HuH-7.5 (cell line): ENCODE results near the gene TRMT1.

Experiments used
- DNase-seq: peaks from one replicate; pipeline ENCODE4 v3.0.0; 2011; ENCODE audit warnings: low spot score

TRMT1 gene

GRCh38 chr19:13122980-13123957 lies 6.7 kb upstream of the TRMT1 start:
- DNase-seq: no peak

- no peak for DNase-seq
Measured at GRCh38 chr19:13122275-13122878, 5.8 kb upstream of the TRMT1 start.

- no peak for DNase-seq
Measured at GRCh38 chr19:13121551-13122274, 5.2 kb upstream of the TRMT1 start.

DNA sequence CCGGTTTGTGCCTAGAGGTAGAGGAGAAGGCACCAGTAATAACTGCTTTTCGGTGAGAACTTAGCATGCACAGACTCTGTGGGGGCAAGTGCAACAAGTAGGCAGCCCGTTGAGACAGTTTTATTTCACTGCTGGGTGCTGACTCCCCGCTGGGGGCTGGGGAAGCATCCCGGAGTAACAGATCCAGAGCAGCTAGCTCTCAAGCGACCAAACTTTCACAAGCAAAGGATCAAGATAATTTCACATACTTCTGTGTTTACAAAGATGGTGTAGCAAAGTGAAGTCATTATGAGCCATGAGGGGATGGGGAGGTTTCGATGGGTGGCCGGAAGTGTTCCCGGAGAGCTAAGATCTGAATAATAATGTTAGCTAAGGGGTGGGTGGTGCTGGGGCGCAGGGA lies 4.3 kb upstream of the TRMT1 start:
- DNase-seq: no peak

- no peak for DNase-seq
Measured at GRCh38 chr19:13120031-13120430, 3.5 kb upstream of the TRMT1 start.

- DNase-seq: no peak
Measured at GRCh38 chr19:13119627-13120026, 3.1 kb upstream of the TRMT1 start.

DNA sequence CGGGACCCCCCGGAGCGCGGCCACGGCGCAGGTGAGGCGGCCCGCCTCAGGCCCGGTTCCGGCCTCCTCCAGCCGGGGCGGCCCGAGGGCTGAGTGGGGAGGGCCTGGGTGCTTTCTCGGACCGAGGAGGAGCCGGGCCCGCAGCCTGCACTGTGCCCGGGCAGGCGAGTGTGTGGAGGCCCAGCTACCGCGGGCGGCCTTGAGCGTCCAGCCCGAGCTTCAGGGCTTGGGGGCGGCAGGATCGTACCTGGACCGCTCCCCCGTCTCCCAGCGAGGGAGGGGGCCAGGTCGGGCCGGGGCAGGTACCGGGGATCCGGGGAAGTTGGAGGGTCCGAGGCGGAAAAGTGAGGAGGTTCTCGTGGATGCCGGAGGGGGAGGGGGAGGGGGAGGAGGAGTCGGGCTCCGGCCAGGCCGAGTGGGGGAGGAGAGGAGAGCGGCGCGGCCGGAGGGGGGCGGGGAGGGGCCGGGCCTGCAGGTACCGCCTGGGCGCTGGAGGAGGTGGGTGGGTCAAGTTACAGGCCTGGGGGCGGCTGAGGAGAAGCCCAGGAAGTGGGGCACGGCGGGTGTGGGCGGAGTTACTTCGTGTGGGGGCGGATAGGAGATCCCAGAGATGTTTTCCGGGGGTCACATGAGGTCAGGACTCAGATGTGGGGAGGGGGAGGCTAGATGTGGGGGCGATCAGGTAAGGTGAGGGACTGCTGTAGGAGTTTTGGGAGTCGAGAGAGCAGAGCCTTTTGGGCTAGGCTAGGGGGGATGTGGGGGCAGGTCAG lies 2.1 kb upstream of the TRMT1 start:
- DNase-seq: peak; percentile 82

DNA sequence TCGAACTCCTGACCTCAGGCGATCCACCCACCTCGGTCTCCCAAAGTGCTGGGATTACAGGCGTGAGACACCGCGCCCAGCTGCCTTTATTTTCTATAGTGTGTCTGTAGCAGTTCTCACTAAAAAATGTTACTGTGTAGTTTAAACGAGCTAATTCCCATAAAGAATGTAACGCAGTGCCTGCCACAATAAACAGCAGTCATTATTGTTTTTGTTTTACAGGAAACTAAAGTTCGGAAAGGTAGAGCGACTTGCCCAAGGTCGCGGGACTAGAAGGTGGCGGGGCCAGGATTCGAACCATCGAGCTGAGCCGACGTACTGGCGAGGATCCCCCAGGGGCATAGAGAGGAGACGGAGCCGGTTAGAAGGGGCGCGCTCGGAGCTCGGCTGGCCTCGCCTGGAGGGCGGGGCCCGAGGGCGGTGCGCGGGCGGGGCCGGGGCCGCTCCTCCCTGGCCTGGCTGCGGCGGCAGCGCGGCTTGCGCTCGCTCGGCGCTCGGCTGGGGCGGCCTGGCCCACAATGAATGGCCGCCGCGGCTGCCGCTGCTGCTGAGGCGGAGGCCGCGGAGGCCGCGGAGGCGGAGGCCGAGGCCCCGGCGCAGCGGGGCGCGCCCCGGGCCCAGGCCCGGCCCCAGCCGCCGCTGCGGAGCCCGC lies 1.4 kb upstream of the TRMT1 start, which contains the start of gene NACC1:
Gene NACC1, plus strand, starts transcription at position 493 of the 652 bp plus-strand sequence. CDS start 16,944 bp downstream, outside the sequence.
- peak; percentile 97 for DNase-seq

DNA sequence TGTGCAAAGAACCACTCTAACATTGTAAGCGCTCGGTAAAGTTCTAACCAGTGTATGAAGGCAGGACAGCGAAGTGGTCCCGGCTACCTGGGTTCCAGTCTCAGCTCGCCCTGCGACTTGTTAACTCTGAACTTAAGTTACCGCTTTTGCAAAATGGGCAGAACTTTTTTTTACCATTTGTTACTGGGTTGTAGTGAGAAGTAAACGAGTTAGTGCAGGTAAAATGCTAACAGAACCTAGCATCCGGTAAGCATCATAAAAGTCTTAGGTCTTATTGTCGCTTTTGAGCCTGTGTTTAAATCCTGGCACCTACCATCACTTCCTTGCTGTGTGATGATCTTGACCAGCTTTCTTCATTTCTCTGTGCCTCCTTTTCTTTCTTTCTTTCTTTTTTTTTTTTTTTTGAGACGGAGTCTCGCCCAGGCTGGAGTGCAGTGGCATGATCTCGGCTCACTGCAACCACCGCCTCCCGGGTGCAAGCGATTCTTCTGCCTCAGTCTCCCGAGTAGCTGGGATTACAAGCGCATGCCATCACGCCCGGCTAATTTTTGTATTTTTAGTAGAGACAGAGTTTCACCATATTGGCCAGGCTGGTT lies 734 bp upstream of the TRMT1 start:
- DNase-seq: no peak

DNA sequence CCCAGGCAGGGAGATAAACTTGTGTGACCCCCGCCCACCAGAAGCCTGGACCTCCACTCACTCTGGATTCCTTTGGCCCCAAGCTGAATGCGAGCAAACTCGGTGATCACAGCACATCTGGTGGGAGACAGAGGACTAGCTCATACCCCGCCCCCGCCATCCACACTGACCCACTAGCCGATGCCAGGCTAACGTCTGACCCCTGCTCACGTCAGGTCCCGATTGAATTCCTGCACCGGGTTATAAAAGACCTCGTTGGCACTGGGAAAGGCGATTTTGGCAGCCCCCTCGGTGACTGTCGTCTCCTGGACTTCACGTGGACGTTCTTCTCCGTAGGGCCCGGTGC lies 631 bp downstream of the TRMT1 start:
- no peak for DNase-seq

- no peak for DNase-seq
Measured at GRCh38 chr19:13112555-13112954, 4.0 kb downstream of the TRMT1 start.

GRCh38 chr19:13110099-13110610 lies 6.4 kb downstream of the TRMT1 start:
- DNase-seq: no peak

- DNase-seq: no peak
Measured at GRCh38 chr19:13109361-13110098, 7.0 kb downstream of the TRMT1 start.

GRCh38 chr19:13104848-13105711 lies 11.5 kb downstream of the TRMT1 start:
- no peak for DNase-seq

- DNase-seq: no peak
Measured at GRCh38 chr19:13104360-13104847, 12.1 kb downstream of the TRMT1 start.

DNA sequence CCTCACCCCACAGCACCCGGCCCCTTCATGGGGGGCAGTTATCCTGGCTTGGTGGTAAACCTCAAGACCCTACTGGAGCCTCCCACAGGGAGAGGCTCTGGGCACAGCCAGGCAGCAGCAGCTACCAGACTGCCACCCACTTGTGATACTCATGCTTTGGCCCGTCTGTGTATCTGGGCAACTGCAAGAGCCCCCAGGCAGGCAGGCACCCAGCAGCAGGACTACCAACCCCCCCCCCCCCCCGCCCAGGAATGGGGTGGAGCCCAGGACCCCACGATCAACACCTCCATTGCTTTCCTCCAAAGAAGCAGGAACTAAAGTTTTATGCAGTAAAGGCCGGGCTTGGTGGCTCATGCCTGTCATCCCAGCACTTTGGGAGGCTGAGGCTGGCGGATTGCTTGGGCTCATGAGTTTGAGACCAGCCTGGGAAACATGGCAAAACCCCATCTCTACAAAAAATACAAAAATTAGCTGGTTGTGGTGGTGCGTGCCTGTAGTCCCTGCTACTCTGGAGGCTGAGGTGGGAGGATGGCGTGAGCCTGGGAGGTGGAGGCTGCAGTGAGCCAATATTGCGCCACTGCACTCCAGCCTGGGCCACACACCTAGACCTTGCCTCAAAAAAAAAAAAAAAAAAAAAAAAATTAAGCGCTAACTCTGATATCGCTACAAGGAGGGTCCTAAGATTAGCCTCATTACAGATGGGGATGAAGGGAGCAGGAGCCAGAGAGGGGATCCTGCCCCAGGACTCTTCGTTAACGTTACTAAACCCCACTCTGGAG lies 12.8 kb downstream of the TRMT1 start:
- DNase-seq: no peak

DNA sequence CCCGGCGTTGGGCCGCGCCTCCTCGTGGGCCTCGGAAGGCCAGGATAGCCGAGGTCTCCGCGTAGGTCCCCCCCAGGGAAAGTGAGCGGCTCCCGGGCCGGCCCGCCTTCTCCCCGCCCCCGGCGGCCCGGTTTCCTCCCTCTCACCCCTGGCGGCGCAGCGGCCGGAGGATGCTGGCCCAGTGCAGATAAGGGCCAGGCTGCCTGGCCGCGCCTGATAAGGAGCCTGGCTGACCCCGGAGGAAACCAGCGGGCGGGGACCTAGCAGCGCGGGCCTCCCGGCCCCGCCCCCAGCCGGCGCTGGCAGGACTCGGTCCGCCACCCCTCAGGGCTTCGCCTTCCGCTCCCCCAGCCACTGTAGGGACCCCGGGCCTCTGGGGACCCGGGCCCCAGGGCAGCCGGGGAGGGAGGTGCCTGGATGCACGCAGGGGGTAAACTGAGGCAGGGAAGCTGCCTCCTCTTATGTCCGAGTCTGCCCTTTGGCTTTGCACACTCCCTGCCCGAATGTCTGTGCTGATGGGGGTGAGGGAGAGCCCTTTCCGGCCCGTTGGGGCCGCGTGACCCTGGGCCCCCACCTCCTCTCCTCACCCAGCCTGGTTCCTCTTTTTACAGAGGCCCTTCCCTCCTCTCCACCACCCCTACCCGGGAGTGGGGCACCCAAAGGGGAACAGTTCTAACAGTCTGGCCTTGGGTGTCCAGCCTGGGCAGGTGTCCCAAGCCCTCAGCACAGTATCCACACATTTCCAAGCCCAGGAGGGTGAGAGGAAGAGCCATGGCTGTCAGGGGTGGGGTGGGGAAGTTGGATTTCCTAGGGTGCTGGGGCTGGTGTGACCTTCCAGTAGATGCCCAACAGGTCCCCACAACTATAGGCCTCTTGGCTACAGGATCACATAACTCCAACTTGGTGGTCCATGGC lies 13.6 kb downstream of the TRMT1 start, which contains the start of gene LYL1:
Gene LYL1, minus strand, starts transcription at position 193 of the 915 bp plus-strand sequence. CDS start 1,687 bp downstream, outside the sequence.
- DNase-seq: peak; percentile 97
